Measurements from ENCODE around the gene BAHCC1. TPM values are rescaled to one million over a fixed set of nuclear protein-coding genes. Genes with fewer than 3 reads are reported as not detected.
"Not testable (repeated sequence)": the region's sequence is repeated elsewhere in the genome, so short reads cannot be mapped to it uniquely, and the experiment has no call there.

BAHCC1 gene
- total and polyA plus RNA-seq, 3 experiments from 2014 or later, result not detected

DNA sequence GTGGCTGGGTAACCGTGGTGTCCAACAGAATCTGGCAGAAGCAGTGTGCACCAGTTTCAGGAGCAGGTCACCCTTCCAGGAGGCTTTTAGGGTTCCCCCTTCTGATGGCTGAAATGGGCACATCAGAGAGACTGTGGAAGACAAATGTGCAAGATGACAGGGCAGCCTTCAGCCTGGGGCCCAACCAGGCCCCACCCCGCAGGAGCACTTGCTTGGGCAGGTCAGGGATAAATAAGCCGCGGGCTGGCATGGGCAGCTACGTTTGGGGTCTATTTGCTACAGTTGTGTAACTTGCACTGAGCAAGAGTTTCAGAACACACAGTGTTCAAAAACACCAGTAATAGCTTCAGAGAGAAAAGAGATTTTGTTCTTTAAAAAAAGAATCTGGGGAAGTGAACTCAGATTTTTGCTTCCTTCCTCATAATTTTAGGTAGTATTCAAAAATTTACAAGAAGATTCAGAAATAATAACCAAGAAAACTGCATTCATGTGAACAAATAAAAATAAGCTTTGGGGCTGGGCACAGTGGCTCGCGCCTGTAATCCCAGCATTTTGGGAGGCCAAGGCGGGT lies 44.9 kb upstream of the BAHCC1 start:
- DNase-seq, result no peak
- H3K27me3 Mint-ChIP-seq, result peaks cover 2 to 26% of the 10 kb centered on the region in 2 donors
- H3K27ac ChIP-seq (ENCODE audit: low read depth, low read length), result peak overlapping the region; percentile 39
- peak overlapping the region in 1 of 8 donors; percentile 66 for H3K27ac Mint-ChIP-seq
- no peak overlapping the region for H3K4me3 Mint-ChIP-seq
- H3K4me3 ChIP-seq (ENCODE audit: low read length), result no peak overlapping the region
- CTCF ChIA-PET, result no interaction called here
- H3K4me1 ChIP-seq (ENCODE audit: insufficient read depth, low read length), result peaks cover under 1% of the 10 kb centered on the region
- no peaks in the 10 kb centered on the region for H3K36me3 ChIP-seq (ENCODE audit: insufficient read depth, low read length)
- H3K27me3 ChIP-seq (ENCODE audit: insufficient read depth, low read length, poor library complexity, severe bottlenecking), result no peaks in the 10 kb centered on the region
- no peaks in the 10 kb centered on the region for H3K4me1 Mint-ChIP-seq
- H3K9me3 Mint-ChIP-seq, result peaks cover 0 to 2% (median 0%) of the 10 kb centered on the region in 5 donors
- POLR2A ChIA-PET, result no interaction called here
- H3K9me3 ChIP-seq (ENCODE audit: low read length), result no peaks in the 10 kb centered on the region
- no peaks in the 10 kb centered on the region for H3K36me3 Mint-ChIP-seq

DNA sequence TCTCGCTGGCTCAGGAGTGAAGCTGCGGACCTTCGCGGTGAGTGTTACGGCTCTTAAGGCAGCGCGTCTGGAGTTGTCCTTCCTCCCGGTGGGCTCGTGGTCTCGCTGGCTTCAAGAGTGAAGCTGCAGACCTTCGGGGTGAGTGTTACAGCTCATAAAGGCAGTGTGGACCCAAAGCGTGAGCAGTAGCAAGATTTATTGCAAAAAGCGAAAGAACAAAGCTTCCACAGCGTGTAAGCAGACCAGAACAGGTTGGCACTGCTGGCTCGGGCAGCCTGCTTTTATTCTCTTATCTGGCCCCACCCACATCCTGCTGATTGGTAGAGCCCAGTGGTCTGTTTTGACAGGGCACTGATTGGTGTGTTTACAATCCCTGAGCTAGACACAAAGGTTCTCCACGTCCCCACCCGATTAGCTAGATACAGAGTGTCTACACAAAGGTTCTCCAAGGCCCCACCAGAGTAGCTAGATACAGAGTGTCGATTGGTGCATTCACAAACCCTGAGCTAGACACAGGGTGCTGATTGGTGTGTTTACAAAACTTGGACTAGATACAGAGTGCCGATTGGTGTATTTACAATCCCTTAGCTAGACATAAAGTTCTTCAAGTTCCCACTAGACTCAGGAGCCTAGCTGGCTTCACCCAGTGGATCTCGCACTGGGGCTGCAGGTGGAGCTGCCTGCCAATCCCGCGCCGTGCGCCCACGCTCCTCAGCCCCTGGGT lies 43.8 kb upstream of the BAHCC1 start:
- POLR2A ChIA-PET, result not testable (repeated sequence)

DNA sequence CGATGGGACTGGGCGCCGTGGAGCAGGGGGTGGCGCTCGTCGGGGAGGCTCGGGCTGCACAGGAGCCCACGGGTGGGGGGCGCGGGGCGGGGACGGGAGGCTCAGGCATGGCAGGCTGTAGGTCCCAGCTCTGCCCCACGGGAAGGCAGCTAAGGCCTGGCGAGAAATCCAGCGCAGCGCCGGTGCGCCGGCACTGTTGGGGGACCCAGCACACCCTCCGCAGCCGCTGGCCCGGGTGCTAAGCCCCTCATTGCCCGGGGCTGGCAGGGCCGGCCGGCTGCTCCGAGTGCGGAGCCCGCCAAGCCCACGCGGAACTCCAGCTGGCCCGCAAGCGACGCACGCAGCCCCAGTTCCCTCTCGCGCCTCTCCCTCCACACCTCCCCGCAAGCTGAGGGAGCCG lies 43.2 kb upstream of the BAHCC1 start:
- DNase-seq; H3K27ac Mint-ChIP-seq; POLR2A ChIA-PET; H3K4me1 Mint-ChIP-seq; H3K4me3 Mint-ChIP-seq; H3K27ac ChIP-seq (ENCODE audit: low read depth, low read length); H3K27me3 ChIP-seq (ENCODE audit: insufficient read depth, low read length, poor library complexity, severe bottlenecking); H3K4me3 ChIP-seq (ENCODE audit: low read length); H3K36me3 Mint-ChIP-seq; H3K9me3 Mint-ChIP-seq; H3K36me3 ChIP-seq (ENCODE audit: insufficient read depth, low read length); H3K9me3 ChIP-seq (ENCODE audit: low read length); H3K4me1 ChIP-seq (ENCODE audit: insufficient read depth, low read length); CTCF ChIA-PET: not testable (repeated sequence)
- H3K27me3 Mint-ChIP-seq, result peaks cover 2 to 26% of the 10 kb centered on the region in 2 donors

More for the DNA sequence above, 43.8 kb upstream of the BAHCC1 start:
- H3K4me1 ChIP-seq (ENCODE audit: insufficient read depth, low read length); H3K27me3 ChIP-seq (ENCODE audit: insufficient read depth, low read length, poor library complexity, severe bottlenecking); H3K36me3 ChIP-seq (ENCODE audit: insufficient read depth, low read length); H3K9me3 ChIP-seq (ENCODE audit: low read length); DNase-seq; H3K4me1 Mint-ChIP-seq; H3K4me3 Mint-ChIP-seq; H3K27ac Mint-ChIP-seq; H3K4me3 ChIP-seq (ENCODE audit: low read length); H3K27ac ChIP-seq (ENCODE audit: low read depth, low read length); H3K9me3 Mint-ChIP-seq; H3K36me3 Mint-ChIP-seq; CTCF ChIA-PET: not testable (repeated sequence)
- H3K27me3 Mint-ChIP-seq, result peaks cover 2 to 26% of the 10 kb centered on the region in 2 donors

GRCh38 chr17:81354252-81354953 lies 40.9 kb upstream of the BAHCC1 start:
- H3K27ac ChIP-seq (ENCODE audit: low read depth, low read length), result no peak overlapping the region
- Mint-ChIP-seq H3K4me3 (no peak overlapping the region), H3K27ac (no peak overlapping the region), H3K27me3 (peaks cover 16 to 28% of the 10 kb centered on the region in 2 donors), H3K36me3 (no peaks in the 10 kb centered on the region), H3K4me1 (no peaks in the 10 kb centered on the region), H3K9me3 (peaks cover 0 to 2% (median 0%) of the 10 kb centered on the region in 5 donors)
- H3K4me1 ChIP-seq (ENCODE audit: insufficient read depth, low read length), result no peaks in the 10 kb centered on the region
- no peaks in the 10 kb centered on the region for H3K36me3 ChIP-seq (ENCODE audit: insufficient read depth, low read length)
- no peaks in the 10 kb centered on the region for H3K9me3 ChIP-seq (ENCODE audit: low read length)
- DNase-seq, result no peak
- CTCF ChIA-PET, result interaction anchor here (0.6 kb wide), 1 partner anchor 1316 kb away, joined by 3 read pairs; no protein-coding TSS in a partner anchor
- POLR2A ChIA-PET, result no interaction called here
- H3K27me3 ChIP-seq (ENCODE audit: insufficient read depth, low read length, poor library complexity, severe bottlenecking), result no peaks in the 10 kb centered on the region
- H3K4me3 ChIP-seq (ENCODE audit: low read length), result no peak overlapping the region

DNA sequence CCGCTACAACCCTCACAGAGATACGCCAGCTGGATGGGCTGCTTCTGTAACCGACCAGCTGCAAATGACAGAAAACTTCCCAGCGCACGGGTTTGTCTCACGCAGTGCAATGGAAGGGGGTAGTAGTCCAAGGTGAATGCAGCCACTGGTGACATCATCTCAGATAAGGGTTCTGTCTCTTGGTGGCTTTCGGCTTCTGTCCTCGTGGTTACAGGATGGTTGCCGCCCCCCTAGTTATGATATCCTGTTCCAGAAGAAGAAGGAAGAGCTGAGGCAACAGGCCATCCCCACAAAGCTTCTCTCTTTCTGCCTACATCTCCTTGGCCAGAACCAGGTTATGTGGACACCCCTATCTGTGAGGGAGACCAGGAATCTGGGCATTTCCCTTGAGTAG lies 40.3 kb upstream of the BAHCC1 start:
- H3K27me3 Mint-ChIP-seq, result peaks cover 16 to 33% of the 10 kb centered on the region in 2 donors
- no peak for DNase-seq
- H3K27ac Mint-ChIP-seq, result no peak overlapping the region
- Histone ChIP-seq H3K9me3 (ENCODE audit: low read length) (no peaks in the 10 kb centered on the region), H3K27me3 (ENCODE audit: insufficient read depth, low read length, poor library complexity, severe bottlenecking) (no peaks in the 10 kb centered on the region), H3K36me3 (ENCODE audit: insufficient read depth, low read length) (no peaks in the 10 kb centered on the region), H3K4me1 (ENCODE audit: insufficient read depth, low read length) (no peaks in the 10 kb centered on the region), H3K27ac (ENCODE audit: low read depth, low read length) (no peak overlapping the region), H3K4me3 (ENCODE audit: low read length) (no peak overlapping the region)
- H3K9me3 Mint-ChIP-seq, result peaks cover 0 to 2% (median 0%) of the 10 kb centered on the region in 5 donors
- ChIA-PET CTCF (interaction anchor here (0.6 kb wide), 1 partner anchor 1316 kb away, joined by 3 read pairs; no protein-coding TSS in a partner anchor), POLR2A (no interaction called here)
- H3K4me3 Mint-ChIP-seq, result no peak overlapping the region
- H3K4me1 Mint-ChIP-seq, result no peaks in the 10 kb centered on the region
- no peaks in the 10 kb centered on the region for H3K36me3 Mint-ChIP-seq

DNA sequence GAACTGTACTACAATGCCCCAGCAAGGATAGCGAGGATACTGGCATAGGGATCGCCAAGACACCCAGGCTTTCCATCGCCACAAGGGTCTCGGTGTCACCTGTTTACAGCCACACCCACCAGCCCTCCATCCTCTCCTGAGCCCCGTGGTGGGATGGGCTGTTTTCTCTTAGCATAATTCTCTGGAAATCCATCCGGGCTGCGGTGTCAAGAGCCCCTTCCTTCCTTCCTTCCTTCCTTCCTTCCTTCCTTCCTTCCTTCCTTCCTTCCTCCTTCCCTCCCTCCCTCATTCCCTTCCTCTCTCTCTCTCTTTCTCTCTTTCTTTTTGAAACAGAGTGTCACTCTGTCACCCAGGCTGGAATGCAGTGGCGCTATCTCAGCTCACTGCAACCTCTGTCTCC lies 36.0 kb upstream of the BAHCC1 start:
- no peaks in the 10 kb centered on the region for H3K36me3 Mint-ChIP-seq
- CTCF ChIA-PET, result no interaction called here
- POLR2A ChIA-PET, result no interaction called here

DNA sequence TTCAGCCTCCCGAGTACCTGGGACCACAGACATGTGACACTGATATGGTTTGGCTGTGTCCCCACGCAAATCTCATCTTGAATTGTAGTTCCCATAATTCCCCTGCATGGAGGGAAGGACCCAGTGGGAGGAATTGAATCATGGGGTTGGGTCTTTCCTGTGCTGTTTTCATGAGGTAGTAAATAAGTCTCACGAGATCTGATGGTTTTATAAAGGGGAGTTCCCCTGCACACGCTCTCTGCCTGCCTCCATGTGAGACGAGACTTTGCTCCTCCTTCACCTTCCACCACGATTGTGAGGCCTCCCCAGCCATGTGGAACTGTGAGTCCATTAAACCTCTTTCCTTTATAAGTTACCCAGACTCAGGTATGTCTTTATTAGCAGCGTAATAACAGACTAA lies 33.3 kb upstream of the BAHCC1 start:
- H3K27ac Mint-ChIP-seq, result peak overlapping the region in 1 of 8 donors; percentile 63
- H3K9me3 ChIP-seq (ENCODE audit: low read length); H3K4me3 Mint-ChIP-seq; CTCF ChIA-PET; DNase-seq; H3K4me3 ChIP-seq (ENCODE audit: low read length); H3K9me3 Mint-ChIP-seq; H3K36me3 ChIP-seq (ENCODE audit: insufficient read depth, low read length); H3K36me3 Mint-ChIP-seq; H3K27ac ChIP-seq (ENCODE audit: low read depth, low read length): not testable (repeated sequence)
- Histone ChIP-seq H3K4me1 (ENCODE audit: insufficient read depth, low read length) (peaks cover 14% of the 10 kb centered on the region), H3K27me3 (ENCODE audit: insufficient read depth, low read length, poor library complexity, severe bottlenecking) (peaks cover 14% of the 10 kb centered on the region)
- POLR2A ChIA-PET, result interaction anchor here (0.6 kb wide), 1 partner anchor 617 kb away, joined by 3 read pairs; no protein-coding TSS in a partner anchor
- peaks cover 47 to 62% of the 10 kb centered on the region in 2 donors for H3K27me3 Mint-ChIP-seq
- peaks cover 15 to 18% (median 15%) of the 10 kb centered on the region in 3 donors for H3K4me1 Mint-ChIP-seq

More for the DNA sequence above, 36.0 kb upstream of the BAHCC1 start:
- Histone ChIP-seq H3K27ac (ENCODE audit: low read depth, low read length) (no peak overlapping the region), H3K4me1 (ENCODE audit: insufficient read depth, low read length) (no peaks in the 10 kb centered on the region), H3K4me3 (ENCODE audit: low read length) (no peak overlapping the region), H3K27me3 (ENCODE audit: insufficient read depth, low read length, poor library complexity, severe bottlenecking) (no peaks in the 10 kb centered on the region), H3K36me3 (ENCODE audit: insufficient read depth, low read length) (no peaks in the 10 kb centered on the region), H3K9me3 (ENCODE audit: low read length) (no peaks in the 10 kb centered on the region)
- Mint-ChIP-seq H3K27me3 (peaks cover 34 to 49% of the 10 kb centered on the region in 2 donors), H3K4me3 (no peak overlapping the region), H3K9me3 (peaks cover 0 to 2% (median 0%) of the 10 kb centered on the region in 5 donors), H3K27ac (no peak overlapping the region), H3K4me1 (no peaks in the 10 kb centered on the region)
- DNase-seq, result no peak
